ENCODE data around the gene SKI.

- no peak for TF ChIP-seq CTCF (IDR thresholded peaks at IDR 0.05)
- TF ChIP-seq EZH2 (IDR thresholded peaks at IDR 0.05; ENCODE audit: borderline replicate concordance, insufficient read depth, low read depth, low read length, poor library complexity, severe bottlenecking): no peak
These were observed 38.3 kb downstream of the SKI start for GRCh38 chr1:2266301-2266975.

Measured in B cell (primary cell).